HG03060 (cell line): ENCODE measurements around the gene NECTIN4.
A peak's percentile ranks its signal among the peaks of the same experiment; 100 is the strongest.
"Not testable (repeated sequence)": the region's sequence is repeated elsewhere in the genome, so short reads cannot be mapped to it uniquely, and the experiment has no call there.

Source experiments
- ATAC-seq: cut with Tn5 transposase; IDR thresholded peaks from one replicate; pipeline ENCODE4 v1.9.1; 2021; ENCODE audit warnings: low read depth, moderate number of reproducible peaks; ENCODE audit not compliant: unreplicated experiment

Gene NECTIN4

DNA sequence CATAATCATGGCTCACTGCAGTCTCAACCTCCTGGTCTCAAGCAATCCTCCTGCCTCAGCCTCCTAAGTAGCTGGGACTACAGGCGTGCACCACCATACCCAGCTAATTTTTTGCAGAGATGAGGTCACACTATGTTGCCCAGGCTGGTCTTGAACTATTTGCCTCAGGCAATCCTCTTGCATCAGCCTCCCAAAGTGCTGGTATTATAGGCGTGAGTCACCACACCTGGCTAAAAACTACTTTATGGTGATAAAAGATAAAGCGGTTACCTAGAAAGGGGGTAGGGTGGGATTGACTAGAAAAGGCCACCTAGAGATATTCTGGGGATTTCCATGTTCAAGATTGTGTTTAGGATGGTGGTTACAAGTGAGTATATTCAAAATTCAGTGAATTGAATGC lies 55.6 kb downstream of the NECTIN4 start:
- ATAC-seq: no peak

DNA sequence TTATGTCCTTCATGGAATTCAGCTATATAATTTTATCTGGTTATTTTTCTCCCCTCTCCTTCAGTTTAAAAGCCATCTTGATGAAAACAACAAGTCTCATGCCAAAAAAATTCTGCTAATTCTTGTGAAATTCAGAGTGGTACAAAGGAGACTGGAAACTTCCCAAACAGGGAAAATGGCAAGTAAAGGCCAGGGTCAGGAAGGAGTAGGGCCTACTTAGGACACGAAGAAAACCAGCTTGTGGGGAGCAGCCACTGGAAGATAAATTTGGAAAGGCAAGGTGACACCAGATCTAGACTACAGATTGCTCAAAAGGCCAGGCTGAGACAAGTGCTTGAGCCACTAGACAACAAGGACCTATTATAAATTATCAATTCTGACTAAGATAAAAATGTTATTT lies 56.9 kb downstream of the NECTIN4 start:
- no peak for ATAC-seq

GRCh38 chr1:161031874-161032273 lies 57.5 kb downstream of the NECTIN4 start:
- no peak for ATAC-seq

DNA sequence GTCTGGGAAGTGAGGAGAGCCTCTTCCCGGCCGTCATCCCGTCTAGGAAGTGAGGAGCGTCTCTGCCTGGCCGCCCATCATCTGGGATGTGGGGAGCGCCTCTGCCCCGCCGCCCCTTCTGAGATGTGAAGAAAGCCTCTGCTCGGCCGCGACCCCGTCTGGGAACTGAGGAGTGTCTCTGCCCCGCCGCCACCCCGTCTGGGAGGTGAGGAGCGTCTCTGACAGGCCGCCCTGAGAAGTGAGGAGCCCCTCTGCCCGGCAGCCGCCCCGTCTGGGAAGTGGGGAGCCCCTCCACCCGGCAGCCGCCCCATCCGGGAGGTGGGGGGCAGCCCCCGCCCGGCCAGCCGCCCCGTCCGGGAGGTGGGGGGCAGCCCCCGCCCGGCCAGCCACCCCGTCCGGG lies 59.9 kb downstream of the NECTIN4 start:
- ATAC-seq: not testable (repeated sequence)

- not testable (repeated sequence) for ATAC-seq
Measured at GRCh38 chr1:161026954-161027353, 62.4 kb downstream of the NECTIN4 start.

DNA sequence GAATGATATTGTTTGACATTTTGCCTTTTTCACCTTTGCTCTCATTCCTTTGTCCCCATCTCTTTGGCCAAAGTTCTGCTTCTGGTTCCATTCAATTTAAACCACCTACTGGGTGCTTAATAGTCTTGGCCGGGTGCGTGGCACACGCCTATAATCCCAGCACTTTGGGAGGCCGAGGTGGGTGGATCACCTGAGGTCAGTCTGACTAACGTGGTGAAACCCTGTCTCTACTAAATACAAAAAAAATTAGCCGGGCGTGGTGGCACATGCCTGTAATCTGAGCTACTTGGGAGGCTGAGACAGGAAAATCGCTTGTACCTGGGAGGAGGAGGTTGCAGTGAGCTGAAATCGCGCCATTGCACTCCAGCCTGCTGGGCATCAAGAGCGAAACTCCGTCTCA lies 66.9 kb downstream of the NECTIN4 start:
- not testable (repeated sequence) for ATAC-seq

DNA sequence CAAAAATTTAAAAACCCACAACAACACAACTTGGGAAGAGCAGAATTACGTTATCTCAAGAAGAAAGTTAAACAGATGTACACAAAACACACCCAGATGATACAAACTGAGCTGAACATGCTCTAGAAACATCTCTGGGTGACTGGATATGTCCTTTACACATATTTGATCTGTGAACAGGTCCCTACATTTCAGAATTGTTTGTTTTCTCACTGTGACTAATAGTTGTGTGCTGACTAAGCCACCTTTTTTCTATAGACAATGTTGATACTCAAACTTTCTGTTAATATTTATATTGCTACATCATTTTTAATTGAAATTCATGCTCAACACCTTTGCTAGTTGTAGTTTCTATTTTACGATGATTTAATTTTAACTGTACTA lies 67.4 kb downstream of the NECTIN4 start:
- no peak for ATAC-seq

- ATAC-seq: peak; percentile 49
Measured at GRCh38 chr1:161021165-161021969, 68.0 kb downstream of the NECTIN4 start.
